Skeletal muscle satellite cell (primary cell): ENCODE data around the gene ATP6V1F.

Experiments used
- H3K27me3 ChIP-seq: 2 replicates; pipeline ENCODE4 v1.7.0; 2013; ENCODE audit warnings: low read length; ENCODE audit not compliant: control insufficient read depth, insufficient read depth
- H3K36me3 ChIP-seq: 2 replicates; pipeline ENCODE4 v1.7.0; 2013; ENCODE audit warnings: mild to moderate bottlenecking, control low read depth, low read length; ENCODE audit not compliant: insufficient read depth
- H3K4me1 ChIP-seq: 2 replicates; pipeline ENCODE4 v1.7.0; 2013; ENCODE audit warnings: low read length; ENCODE audit not compliant: control insufficient read depth, insufficient read depth
- H3K4me2 ChIP-seq: 2 replicates; pipeline ENCODE4 v1.7.0; 2013; ENCODE audit warnings: mild to moderate bottlenecking, low read length
- H3K4me3 ChIP-seq: 2 replicates; pipeline ENCODE4 v1.7.0; 2013; ENCODE audit warnings: low read length
- H3K9ac ChIP-seq: 2 replicates; pipeline ENCODE4 v1.7.0; 2013; ENCODE audit warnings: mild to moderate bottlenecking, low read depth, low read length, moderate library complexity
- H3K9me3 ChIP-seq: replicated peaks from 2 replicates; pipeline ENCODE4 v1.7.0; 2013; ENCODE audit warnings: mild to moderate bottlenecking, control low read depth, low read length

The ATP6V1F gene

GRCh38 chr7:128837521-128837921 lies 25.1 kb upstream of the ATP6V1F start:
- H3K4me1 ChIP-seq = peaks cover 56% of the 10 kb centered on the region

GRCh38 chr7:128838109-128838779 lies 24.4 kb upstream of the ATP6V1F start:
- Histone ChIP-seq H3K36me3 (peaks cover 79% of the 10 kb centered on the region), H3K9ac (no peak overlapping the region), H3K4me2 (no peak overlapping the region), H3K27me3 (no peaks in the 10 kb centered on the region), H3K4me3 (no peak overlapping the region), H3K9me3 (no peaks in the 10 kb centered on the region), H3K4me1 (peaks cover 50% of the 10 kb centered on the region)

More at GRCh38 chr7:128837521-128837921, 25.1 kb upstream of the ATP6V1F start:
- Histone ChIP-seq H3K4me2 (no peak overlapping the region), H3K36me3 (peaks cover 72% of the 10 kb centered on the region), H3K27me3 (no peaks in the 10 kb centered on the region), H3K4me3 (no peak overlapping the region), H3K9ac (no peak overlapping the region), H3K9me3 (no peaks in the 10 kb centered on the region)

- H3K36me3 ChIP-seq = peaks cover 88% of the 10 kb centered on the region
Observed at GRCh38 chr7:128838981-128839731, 23.5 kb upstream of the ATP6V1F start.

GRCh38 chr7:128839751-128840177 lies 22.9 kb upstream of the ATP6V1F start:
- Histone ChIP-seq H3K9ac (no peak overlapping the region), H3K9me3 (no peaks in the 10 kb centered on the region), H3K4me1 (peaks cover 36% of the 10 kb centered on the region), H3K4me2 (no peak overlapping the region), H3K4me3 (no peak overlapping the region), H3K36me3 (peaks cover 94% of the 10 kb centered on the region), H3K27me3 (no peaks in the 10 kb centered on the region)

More at GRCh38 chr7:128838981-128839731, 23.5 kb upstream of the ATP6V1F start:
- H3K9me3 ChIP-seq = no peaks in the 10 kb centered on the region
- H3K9ac ChIP-seq = no peak overlapping the region
- H3K27me3 ChIP-seq = no peaks in the 10 kb centered on the region
- no peak overlapping the region for H3K4me3 ChIP-seq
- H3K4me1 ChIP-seq = peaks cover 41% of the 10 kb centered on the region
- no peak overlapping the region for H3K4me2 ChIP-seq

- Histone ChIP-seq H3K36me3 (peaks cover 97% of the 10 kb centered on the region), H3K27me3 (no peaks in the 10 kb centered on the region), H3K9me3 (no peaks in the 10 kb centered on the region), H3K9ac (no peak overlapping the region), H3K4me1 (peaks cover 28% of the 10 kb centered on the region), H3K4me2 (no peak overlapping the region), H3K4me3 (no peak overlapping the region)
Observed at GRCh38 chr7:128840326-128841170, 22.1 kb upstream of the ATP6V1F start.

GRCh38 chr7:128841171-128841690 lies 21.4 kb upstream of the ATP6V1F start:
- Histone ChIP-seq H3K4me1 (peaks cover 21% of the 10 kb centered on the region), H3K27me3 (no peaks in the 10 kb centered on the region), H3K9ac (no peak overlapping the region), H3K4me2 (no peak overlapping the region), H3K4me3 (no peak overlapping the region), H3K9me3 (no peaks in the 10 kb centered on the region), H3K36me3 (peaks cover 97% of the 10 kb centered on the region)

- H3K4me2 ChIP-seq = no peak overlapping the region
- H3K36me3 ChIP-seq = peaks cover 97% of the 10 kb centered on the region
- peaks cover 14% of the 10 kb centered on the region for H3K4me1 ChIP-seq
- H3K9ac ChIP-seq = no peak overlapping the region
- no peaks in the 10 kb centered on the region for H3K9me3 ChIP-seq
- no peak overlapping the region for H3K4me3 ChIP-seq
- no peaks in the 10 kb centered on the region for H3K27me3 ChIP-seq
Observed at GRCh38 chr7:128841921-128842673, 20.6 kb upstream of the ATP6V1F start.

- H3K27me3 ChIP-seq = no peaks in the 10 kb centered on the region
- no peak overlapping the region for H3K4me2 ChIP-seq
- H3K9me3 ChIP-seq = no peaks in the 10 kb centered on the region
- no peak overlapping the region for H3K4me3 ChIP-seq
- H3K4me1 ChIP-seq = peaks cover 14% of the 10 kb centered on the region
- no peak overlapping the region for H3K9ac ChIP-seq
- H3K36me3 ChIP-seq = peaks cover 97% of the 10 kb centered on the region
Observed at GRCh38 chr7:128842674-128843641, 19.7 kb upstream of the ATP6V1F start.

GRCh38 chr7:128843938-128844621 lies 18.6 kb upstream of the ATP6V1F start:
- H3K27me3 ChIP-seq = no peaks in the 10 kb centered on the region
- no peak overlapping the region for H3K4me3 ChIP-seq
- H3K9me3 ChIP-seq = no peaks in the 10 kb centered on the region
- H3K36me3 ChIP-seq = peaks cover 95% of the 10 kb centered on the region
- H3K4me2 ChIP-seq = no peak overlapping the region
- H3K9ac ChIP-seq = no peak overlapping the region
- H3K4me1 ChIP-seq = peaks cover 14% of the 10 kb centered on the region
